H1 (cell line): ENCODE measurements around the gene SOCS6.

Source experiments
- CHD7 ChIP-seq: fragments of 300-600 bp; sonication (generic); IDR thresholded peaks from 2 replicates; pipeline ENCODE4 v1.7.1; 2012; ENCODE audit warnings: low read length, moderate library complexity, mild to moderate bottlenecking, inconsistent platforms; ENCODE audit not compliant: insufficient replicate concordance
- CREB1 ChIP-seq: IDR thresholded peaks from 2 replicates; pipeline ENCODE4 v1.6.1; 2012; ENCODE audit warnings: inconsistent platforms
- CTCF ChIP-seq, 3 experiments: IDR thresholded peaks; 1 replicate in 2 of 3; 2 replicates in 1 of 3; pipeline versions ENCODE4 v1.5.1 to v1.6.1; 2011; ENCODE audit warnings: low read length in 3 of 3, mild to moderate bottlenecking in 3 of 3, inconsistent platforms in 2 of 3, low read depth in 1 of 3, moderate library complexity in 1 of 3; ENCODE audit not compliant: insufficient read depth in 1 of 3; ENCODE audit errors: control extremely low read depth in 1 of 3
- EZH2 ChIP-seq: fragments of 200-600 bp; sonication (generic); IDR thresholded peaks from 2 replicates; pipeline ENCODE4 v1.7.1; 2012; ENCODE audit warnings: low read depth, mild to moderate bottlenecking, moderate library complexity, low read length, inconsistent platforms; ENCODE audit not compliant: severe bottlenecking
- RFX5 ChIP-seq: IDR thresholded peaks from 2 replicates; pipeline ENCODE4 v1.6.1; 2011; ENCODE audit warnings: low read depth, low read length, improper control_type of control experiment, borderline replicate concordance
- RNF2 ChIP-seq: fragments of 200-900, 300-1000 bp; sonication (generic); IDR thresholded peaks from 2 replicates; pipeline ENCODE4 v1.7.1; 2016; ENCODE audit warnings: borderline replicate concordance, low read depth, mild to moderate bottlenecking, antibody characterized with exemption, low read length; ENCODE audit not compliant: poor library complexity, severe bottlenecking; ENCODE audit errors: missing control alignments
- SIN3A ChIP-seq, 2 experiments: IDR thresholded peaks in 1 of 2; conservative IDR thresholded peaks in 1 of 2; 2 replicates each; pipeline ENCODE4 v1.6.1; 2011 to 2012; ENCODE audit warnings: low read length in 2 of 2, improper control_type of control experiment in 1 of 2, low read depth in 1 of 2, mild to moderate bottlenecking in 1 of 2
- TAF1 ChIP-seq: IDR thresholded peaks from 2 replicates; pipeline ENCODE4 v1.6.1; 2011; ENCODE audit warnings: mild to moderate bottlenecking, low read depth, low read length
- ZNF274 ChIP-seq: IDR thresholded peaks from 2 replicates; pipeline ENCODE4 v1.7.0; 2012; ENCODE audit warnings: low read length, borderline replicate concordance; ENCODE audit errors: extremely low read depth

- TF ChIP-seq RFX5 (no peak), TAF1 (no peak), CTCF (IDR thresholded peaks at IDR 0.05; ENCODE audit: control extremely low read depth in 1 of 3, insufficient read depth in 1 of 3, low read depth in 1 of 3, low read length in 3 of 3) (no peak), EZH2 (no peak), SIN3A (conservative IDR thresholded peaks at IDR 0.05 in 1 of 2, IDR thresholded peaks at IDR 0.05 in 1 of 2; ENCODE audit: low read depth in 1 of 2, low read length in 2 of 2) (no peak), RNF2 (no peak), CHD7 (no peak), CREB1 (no peak), ZNF274 (no peak)
Measured at GRCh38 chr18:70368903-70369302, 80.1 kb downstream of the SOCS6 start.
